WTC11 (cell line): ENCODE measurements around the gene WDFY4.

Source experiments
- AFF4 ChIP-seq: sonication (generic); formaldehyde crosslinking; IDR thresholded peaks from 2 replicates; pipeline ENCODE4 v1.8.1; 2023; ENCODE audit warnings: mild to moderate bottlenecking, missing genetic modification reagents, borderline replicate concordance
- ATF3 ChIP-seq: sonication (generic); formaldehyde crosslinking; conservative IDR thresholded peaks from 2 replicates; pipeline ENCODE4 v1.8.1; 2022; ENCODE audit warnings: mild to moderate bottlenecking, missing genetic modification reagents
- E2F1 ChIP-seq: sonication (generic); formaldehyde crosslinking; IDR thresholded peaks from 2 replicates; pipeline ENCODE4 v1.8.0; 2022; ENCODE audit warnings: mild to moderate bottlenecking, missing genetic modification reagents
- ETV6 ChIP-seq: sonication (generic); formaldehyde crosslinking; IDR thresholded peaks from 2 replicates; pipeline ENCODE4 v1.8.1; 2022; ENCODE audit warnings: mild to moderate bottlenecking, missing genetic modification reagents
- FOXP4 ChIP-seq: sonication (generic); formaldehyde crosslinking; IDR thresholded peaks from 2 replicates; pipeline ENCODE4 v1.8.0; 2022; ENCODE audit warnings: mild to moderate bottlenecking, missing genetic modification reagents
- KAT7 ChIP-seq: sonication (generic); formaldehyde crosslinking; IDR thresholded peaks from 2 replicates; pipeline ENCODE4 v1.8.1; 2023; ENCODE audit warnings: missing genetic modification reagents, mild to moderate bottlenecking, borderline replicate concordance
- MAX ChIP-seq: sonication (generic); formaldehyde crosslinking; IDR thresholded peaks from 2 replicates; pipeline ENCODE4 v1.8.0; 2022; ENCODE audit warnings: mild to moderate bottlenecking, missing genetic modification reagents
- TEAD4 ChIP-seq: sonication (generic); formaldehyde crosslinking; IDR thresholded peaks from 2 replicates; pipeline ENCODE4 v1.8.0; 2022; ENCODE audit warnings: mild to moderate bottlenecking, missing genetic modification reagents
- USF2 ChIP-seq: sonication (generic); formaldehyde crosslinking; IDR thresholded peaks from 2 replicates; pipeline ENCODE4 v1.8.1; 2023; ENCODE audit warnings: mild to moderate bottlenecking, missing genetic modification reagents, moderate library complexity
- ZBTB21 ChIP-seq: sonication (generic); formaldehyde crosslinking; IDR thresholded peaks from 2 replicates; pipeline ENCODE4 v1.8.1; 2023; ENCODE audit warnings: mild to moderate bottlenecking, missing genetic modification reagents, borderline replicate concordance

GRCh38 chr10:48819783-48820182 is 135.1 kb downstream of the WDFY4 start:
- no peak for TF ChIP-seq USF2 (CRISPR knock-in tag)
- TF ChIP-seq ETV6 (CRISPR knock-in tag), result no peak
- TF ChIP-seq E2F1, result no peak
- TF ChIP-seq FOXP4 (CRISPR knock-in tag), result no peak
- TF ChIP-seq MAX (CRISPR knock-in tag), result no peak
- no peak for TF ChIP-seq KAT7 (CRISPR knock-in tag)
- no peak for TF ChIP-seq AFF4
- TF ChIP-seq ATF3, result no peak
- no peak for TF ChIP-seq ZBTB21 (CRISPR knock-in tag)
- no peak for TF ChIP-seq TEAD4 (CRISPR knock-in tag)
